GM12872 (cell line): ENCODE measurements around the gene TSPAN18.

Experiments
- CTCF ChIP-seq: IDR thresholded peaks from 3 replicates; pipeline ENCODE4 v1.5.1; 2011; ENCODE audit warnings: low read depth, mild to moderate bottlenecking, low read length, moderate library complexity; ENCODE audit not compliant: insufficient read depth

The TSPAN18 gene

GRCh38 chr11:44741976-44742375 is 15.2 kb downstream of the TSPAN18 start:
- TF ChIP-seq CTCF: no peak

- no peak for TF ChIP-seq CTCF
Observed at GRCh38 chr11:44742508-44743246, 15.9 kb downstream of the TSPAN18 start.

GRCh38 chr11:44743326-44743725 is 16.6 kb downstream of the TSPAN18 start:
- TF ChIP-seq CTCF: no peak

- TF ChIP-seq CTCF: no peak
Observed at GRCh38 chr11:44743959-44744557, 17.3 kb downstream of the TSPAN18 start.

- TF ChIP-seq CTCF: no peak
Observed at GRCh38 chr11:44746894-44747293, 20.1 kb downstream of the TSPAN18 start.

- no peak for TF ChIP-seq CTCF
Observed at GRCh38 chr11:44747316-44747715, 20.6 kb downstream of the TSPAN18 start.

- TF ChIP-seq CTCF: no peak
Observed at GRCh38 chr11:44747836-44748235, 21.1 kb downstream of the TSPAN18 start.
